SK-N-SH (cell line): ENCODE measurements around the gene COL1A2. TPM values are rescaled to one million over a fixed set of nuclear protein-coding genes. Genes with fewer than 3 reads are reported as not detected.

Experiments
- CTCF ChIA-PET: fragments of 300-600, 350-600 bp; formaldehyde crosslinking; extraction: SDS; loops from one replicate; lab custom pipeline; 2021; lab: Yijun Ruan, JAX
- POLR2A ChIA-PET: fragments of 350-600 bp; sonication (Branson Sonifier 250); formaldehyde crosslinking; extraction: SDS; loops from one replicate; lab custom pipeline; 2020; ENCODE audit warnings: antibody characterized with exemption, inconsistent platforms; lab: Yijun Ruan, JAX
- DNase-seq: peaks from one replicate; pipeline ENCODE4 v3.0.0; 2012
- H2AFZ ChIP-seq: fragments of 200-600 bp; sonication (generic); 2 replicates; pipeline ENCODE4 v1.8.1; 2016; ENCODE audit warnings: antibody characterized with exemption, mild to moderate bottlenecking, low read depth
- H3F3A ChIP-seq: fragments of 200-600 bp; sonication (generic); replicated peaks from 2 replicates; pipeline ENCODE3; 2016; ENCODE audit warnings: antibody characterized with exemption, mild to moderate bottlenecking; ENCODE audit not compliant: insufficient read depth
- H3K27ac ChIP-seq, 2 experiments: fragments of 200-500 bp in 1 of 2; fragments of 200-600 bp in 1 of 2; sonication (Bioruptor generic) in 1 of 2; sonication (generic), shearing (Covaris generic) in 1 of 2; 2 replicates each; pipeline versions ENCODE4 v1.5.1 to v1.6.1; 2014 to 2016; ENCODE audit warnings: low read depth in 2 of 2, inconsistent platforms in 1 of 2, low read length in 1 of 2, mild to moderate bottlenecking in 1 of 2, mixed read lengths in 1 of 2
- H3K27me3 ChIP-seq: fragments of 200-600 bp; sonication (generic), shearing (Covaris generic); 2 replicates; pipeline ENCODE4 v1.6.1; 2016; ENCODE audit warnings: mixed run types; ENCODE audit not compliant: insufficient read depth
- H3K36me3 ChIP-seq, 2 experiments: fragments of 200-500 bp in 1 of 2; fragments of 200-600 bp in 1 of 2; sonication (Bioruptor generic) in 1 of 2; sonication (generic) in 1 of 2; replicated peaks in 1 of 2; 2 replicates each; pipeline versions ENCODE3 to v1.5.1; 2014 to 2016; ENCODE audit warnings: low read length in 1 of 2, mild to moderate bottlenecking in 1 of 2; ENCODE audit not compliant: insufficient read depth in 2 of 2, control insufficient read depth in 1 of 2
- H3K4me1 ChIP-seq, 2 experiments: fragments of 200-500 bp in 1 of 2; fragments of 200-600 bp in 1 of 2; sonication (Bioruptor generic) in 1 of 2; sonication (generic), shearing (Covaris generic) in 1 of 2; 2 replicates each; pipeline versions ENCODE4 v1.5.1 to v1.6.1; 2014 to 2016; ENCODE audit warnings: low read depth in 1 of 2, low read length in 1 of 2, mixed run types in 1 of 2; ENCODE audit not compliant: insufficient read depth in 2 of 2, control insufficient read depth in 1 of 2
- H3K4me2 ChIP-seq: fragments of 200-600 bp; sonication (generic), shearing (Covaris generic); 2 replicates; pipeline ENCODE4 v1.6.1; 2017; ENCODE audit warnings: mixed run types
- H3K4me3 ChIP-seq, 2 experiments: fragments of 200-500 bp in 1 of 2; fragments of 200-600 bp in 1 of 2; sonication (Bioruptor generic) in 1 of 2; sonication (generic), shearing (Covaris generic) in 1 of 2; 2 replicates each; pipeline versions ENCODE4 v1.5.1 to v1.8.1; 2014 to 2016; ENCODE audit warnings: low read depth in 2 of 2, inconsistent platforms in 1 of 2, low read length in 1 of 2, mild to moderate bottlenecking in 1 of 2, mixed read lengths in 1 of 2, moderate library complexity in 1 of 2
- H3K79me2 ChIP-seq: fragments of 200-600 bp; sonication (generic); 2 replicates; pipeline ENCODE4 v1.8.1; 2017; ENCODE audit warnings: mild to moderate bottlenecking; ENCODE audit not compliant: insufficient read depth
- H3K9ac ChIP-seq: fragments of 200-600 bp; sonication (generic); 2 replicates; pipeline ENCODE4 v1.6.1; 2017; ENCODE audit warnings: mixed run types
- H3K9me2 ChIP-seq: fragments of 200-600 bp; sonication (generic); 2 replicates; pipeline ENCODE4 v1.6.1; 2017; ENCODE audit warnings: mixed run types
- H3K9me3 ChIP-seq: fragments of 200-600 bp; sonication (generic); 2 replicates; pipeline ENCODE4 v1.6.1; 2017; ENCODE audit warnings: mixed run types, mild to moderate bottlenecking, moderate library complexity
- H4K20me1 ChIP-seq: fragments of 200-600 bp; sonication (generic); 2 replicates; pipeline ENCODE4 v1.6.1; 2017; ENCODE audit warnings: mild to moderate bottlenecking, mixed run types; ENCODE audit not compliant: insufficient read depth
- CHD2 ChIP-seq: fragments of 150-350 bp; IDR thresholded peaks from 2 replicates; pipeline ENCODE4 v1.6.1; 2018; ENCODE audit warnings: low read length; ENCODE audit not compliant: partially characterized antibody
- EZH2phosphoT487 ChIP-seq: fragments of 200-600 bp; sonication (generic); IDR thresholded peaks from 2 replicates; pipeline ENCODE4 v1.6.1; 2017; ENCODE audit warnings: low read depth, mixed run types, mild to moderate bottlenecking, antibody characterized with exemption, moderate library complexity, borderline replicate concordance
- FOXM1 ChIP-seq: IDR thresholded peaks from 2 replicates; pipeline ENCODE4 v1.4.0; 2012; ENCODE audit warnings: low read depth, mild to moderate bottlenecking
- GABPA ChIP-seq: IDR thresholded peaks from 2 replicates; pipeline ENCODE4 v1.4.0; 2012; ENCODE audit warnings: low read depth, mild to moderate bottlenecking
- MAX ChIP-seq: IDR thresholded peaks from 2 replicates; pipeline ENCODE4 v1.4.0; 2012; ENCODE audit warnings: low read depth
- MXI1 ChIP-seq: IDR thresholded peaks from 2 replicates; pipeline ENCODE4 v1.6.1; 2012; ENCODE audit warnings: mild to moderate bottlenecking, low read depth, low read length, improper control_type of control experiment
- NFIC ChIP-seq: IDR thresholded peaks from 2 replicates; pipeline ENCODE4 v1.4.0; 2012; ENCODE audit warnings: borderline replicate concordance
- RAD21 ChIP-seq: IDR thresholded peaks from 2 replicates; pipeline ENCODE4 v1.6.1; 2012; ENCODE audit warnings: mild to moderate bottlenecking, low read length
- RFX5 ChIP-seq: IDR thresholded peaks from 2 replicates; pipeline ENCODE4 v1.6.1; 2012; ENCODE audit warnings: mild to moderate bottlenecking, improper control_type of control experiment, low read length
- SIN3A ChIP-seq: IDR thresholded peaks from 2 replicates; pipeline ENCODE4 v1.6.1; 2012; ENCODE audit warnings: low read depth, mild to moderate bottlenecking, low read length, moderate library complexity, borderline replicate concordance
- SMC3 ChIP-seq: IDR thresholded peaks from 2 replicates; pipeline ENCODE4 v1.6.1; 2012; ENCODE audit warnings: low read depth, low read length, improper control_type of control experiment
- TCF12 ChIP-seq: IDR thresholded peaks from 2 replicates; pipeline ENCODE4 v1.4.0; 2012
- TEAD4 ChIP-seq: IDR thresholded peaks from 2 replicates; pipeline ENCODE4 v1.4.0; 2012; ENCODE audit warnings: mild to moderate bottlenecking, borderline replicate concordance; ENCODE audit not compliant: insufficient read depth
- USF2 ChIP-seq: fragments of 150-350 bp; IDR thresholded peaks from 2 replicates; pipeline ENCODE4 v1.6.1; 2017; ENCODE audit warnings: antibody characterized with exemption, low read length, low read depth, borderline replicate concordance
- WGBS: methylation state at CpG from one replicate; pipeline ENCODE4 v1.1.6; 2017; ENCODE audit warnings: low lambda C conversion rate; 5-methylcytosine and 5-hydroxymethylcytosine counted together
- polyA plus RNA-seq, 3 experiments: library from polyadenylated mRNA; depleted of rRNA; stranded (reverse); fragments of >200 nt; gene quantifications; 2 replicates each; pipeline ENCODE4 v1.2.3, GENCODE V29; 2012
- TF ChIP-seq, protein P1 (sequence below): fragments of 200-600 bp; sonication (generic); IDR thresholded peaks from 2 replicates; pipeline ENCODE4 v1.6.1; 2017; ENCODE audit warnings: antibody characterized with exemption, mild to moderate bottlenecking, moderate library complexity
- TF ChIP-seq, protein P2 (sequence below): IDR thresholded peaks from 2 replicates; pipeline ENCODE4 v1.6.1; 2012; ENCODE audit warnings: mild to moderate bottlenecking, low read depth, low read length, moderate library complexity
- TF ChIP-seq, protein P3 (sequence below): IDR thresholded peaks from 2 replicates; pipeline ENCODE4 v1.4.0; 2012; ENCODE audit warnings: low read depth, borderline replicate concordance

COL1A2 gene
- polyA plus RNA-seq, 1 of the 3 experiments (the other 2 are of a cell fraction) = 11.4 TPM

DNA sequence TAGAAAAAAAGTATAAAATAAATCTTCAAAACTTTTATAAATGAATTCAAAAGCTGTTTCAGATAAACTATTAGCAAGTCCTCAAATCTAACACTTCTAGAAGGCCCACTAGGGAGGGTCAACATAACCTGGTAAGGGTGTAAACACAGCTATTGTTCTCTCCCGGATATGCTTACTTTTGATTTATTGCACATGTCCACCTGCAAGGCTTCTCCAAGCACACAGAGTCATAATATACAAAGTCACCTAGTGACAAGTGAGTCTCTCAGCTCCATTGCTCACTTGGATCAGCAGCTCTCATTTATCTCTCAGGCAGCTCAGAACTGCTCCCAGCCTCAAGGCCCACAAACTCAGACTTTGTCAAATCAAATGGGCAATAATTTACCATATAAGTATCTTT lies 44.0 kb upstream of the COL1A2 start:
- Histone ChIP-seq H3K9ac (no peak overlapping the region), H2AFZ (no peak overlapping the region), H4K20me1 (no peaks in the 10 kb centered on the region), H3F3A (peaks cover 43% of the 10 kb centered on the region), H3K4me2 (no peak overlapping the region), H3K27me3 (no peaks in the 10 kb centered on the region), H3K4me3 (no peak overlapping the region), H3K4me1 (peaks cover 26 to 45% of the 10 kb centered on the region in 2 experiments), H3K9me2 (no peaks in the 10 kb centered on the region), H3K27ac (no peak overlapping the region), H3K79me2 (no peaks in the 10 kb centered on the region), H3K36me3 (no peaks in the 10 kb centered on the region), H3K9me3 (no peaks in the 10 kb centered on the region)
- POLR2A ChIA-PET = no interaction called here
- 70% methylated on average over 1 of the region's 1 CpG for WGBS
- no peak for TF ChIP-seq EZH2phosphoT487
- TF ChIP-seq NFIC = no peak
- no peak for TF ChIP-seq MAX
- peak; percentile 48; the same call in 1 of the 2 replicates for TF ChIP-seq RFX5
- 0 out of 2 replicates have a peak, but pooled peaks have one; percentile 10 for TF ChIP-seq TCF12
- TF ChIP-seq, protein P1, sequence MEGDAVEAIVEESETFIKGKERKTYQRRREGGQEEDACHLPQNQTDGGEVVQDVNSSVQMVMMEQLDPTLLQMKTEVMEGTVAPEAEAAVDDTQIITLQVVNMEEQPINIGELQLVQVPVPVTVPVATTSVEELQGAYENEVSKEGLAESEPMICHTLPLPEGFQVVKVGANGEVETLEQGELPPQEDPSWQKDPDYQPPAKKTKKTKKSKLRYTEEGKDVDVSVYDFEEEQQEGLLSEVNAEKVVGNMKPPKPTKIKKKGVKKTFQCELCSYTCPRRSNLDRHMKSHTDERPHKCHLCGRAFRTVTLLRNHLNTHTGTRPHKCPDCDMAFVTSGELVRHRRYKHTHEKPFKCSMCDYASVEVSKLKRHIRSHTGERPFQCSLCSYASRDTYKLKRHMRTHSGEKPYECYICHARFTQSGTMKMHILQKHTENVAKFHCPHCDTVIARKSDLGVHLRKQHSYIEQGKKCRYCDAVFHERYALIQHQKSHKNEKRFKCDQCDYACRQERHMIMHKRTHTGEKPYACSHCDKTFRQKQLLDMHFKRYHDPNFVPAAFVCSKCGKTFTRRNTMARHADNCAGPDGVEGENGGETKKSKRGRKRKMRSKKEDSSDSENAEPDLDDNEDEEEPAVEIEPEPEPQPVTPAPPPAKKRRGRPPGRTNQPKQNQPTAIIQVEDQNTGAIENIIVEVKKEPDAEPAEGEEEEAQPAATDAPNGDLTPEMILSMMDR = no peak
- TF ChIP-seq, protein P2, sequence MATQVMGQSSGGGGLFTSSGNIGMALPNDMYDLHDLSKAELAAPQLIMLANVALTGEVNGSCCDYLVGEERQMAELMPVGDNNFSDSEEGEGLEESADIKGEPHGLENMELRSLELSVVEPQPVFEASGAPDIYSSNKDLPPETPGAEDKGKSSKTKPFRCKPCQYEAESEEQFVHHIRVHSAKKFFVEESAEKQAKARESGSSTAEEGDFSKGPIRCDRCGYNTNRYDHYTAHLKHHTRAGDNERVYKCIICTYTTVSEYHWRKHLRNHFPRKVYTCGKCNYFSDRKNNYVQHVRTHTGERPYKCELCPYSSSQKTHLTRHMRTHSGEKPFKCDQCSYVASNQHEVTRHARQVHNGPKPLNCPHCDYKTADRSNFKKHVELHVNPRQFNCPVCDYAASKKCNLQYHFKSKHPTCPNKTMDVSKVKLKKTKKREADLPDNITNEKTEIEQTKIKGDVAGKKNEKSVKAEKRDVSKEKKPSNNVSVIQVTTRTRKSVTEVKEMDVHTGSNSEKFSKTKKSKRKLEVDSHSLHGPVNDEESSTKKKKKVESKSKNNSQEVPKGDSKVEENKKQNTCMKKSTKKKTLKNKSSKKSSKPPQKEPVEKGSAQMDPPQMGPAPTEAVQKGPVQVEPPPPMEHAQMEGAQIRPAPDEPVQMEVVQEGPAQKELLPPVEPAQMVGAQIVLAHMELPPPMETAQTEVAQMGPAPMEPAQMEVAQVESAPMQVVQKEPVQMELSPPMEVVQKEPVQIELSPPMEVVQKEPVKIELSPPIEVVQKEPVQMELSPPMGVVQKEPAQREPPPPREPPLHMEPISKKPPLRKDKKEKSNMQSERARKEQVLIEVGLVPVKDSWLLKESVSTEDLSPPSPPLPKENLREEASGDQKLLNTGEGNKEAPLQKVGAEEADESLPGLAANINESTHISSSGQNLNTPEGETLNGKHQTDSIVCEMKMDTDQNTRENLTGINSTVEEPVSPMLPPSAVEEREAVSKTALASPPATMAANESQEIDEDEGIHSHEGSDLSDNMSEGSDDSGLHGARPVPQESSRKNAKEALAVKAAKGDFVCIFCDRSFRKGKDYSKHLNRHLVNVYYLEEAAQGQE = no peak
- TF ChIP-seq USF2 = no peak
- no peak for TF ChIP-seq TEAD4
- TF ChIP-seq CHD2 = no peak
- DNase-seq = no peak
- CTCF ChIA-PET = no interaction called here

DNA sequence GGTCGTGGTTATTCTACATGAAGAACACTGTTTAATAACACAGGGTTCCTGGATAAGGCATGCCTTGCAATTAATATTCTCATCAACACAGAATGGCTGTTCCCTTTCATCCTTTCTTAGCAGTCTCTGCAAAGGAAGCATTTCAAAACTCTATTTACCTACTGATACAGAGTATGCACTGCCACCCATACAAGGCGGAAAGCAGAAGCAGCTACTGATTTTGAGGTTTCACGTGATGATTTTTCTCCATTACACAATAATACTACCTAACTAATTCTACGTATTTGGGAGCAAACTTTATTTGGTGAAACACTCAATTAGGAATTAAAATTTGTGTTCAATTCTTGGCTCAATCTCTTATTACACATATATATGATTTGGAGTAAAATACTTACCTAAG lies 43.0 kb upstream of the COL1A2 start:
- Histone ChIP-seq H3K4me1 (peaks cover 22 to 36% of the 10 kb centered on the region in 2 experiments), H3K4me2 (no peak overlapping the region), H3K9me3 (no peaks in the 10 kb centered on the region), H3K4me3 (no peak overlapping the region), H3K9ac (no peak overlapping the region), H3K27ac (no peak overlapping the region), H2AFZ (no peak overlapping the region), H3K79me2 (no peaks in the 10 kb centered on the region), H4K20me1 (no peaks in the 10 kb centered on the region), H3K9me2 (no peaks in the 10 kb centered on the region), H3K36me3 (no peaks in the 10 kb centered on the region), H3F3A (peaks cover 40% of the 10 kb centered on the region), H3K27me3 (no peaks in the 10 kb centered on the region)
- ChIA-PET POLR2A (no interaction called here), CTCF (interaction anchor here (0.9 kb wide), 1 partner anchor 84 kb away, joined by 3 read pairs; no protein-coding TSS in a partner anchor)
- DNase-seq = no peak
- TF ChIP-seq GABPA (no peak), TCF12 (no peak), USF2 (no peak), SIN3A (no peak), TEAD4 (no peak), FOXM1 (no peak), SMC3 (no peak), RAD21 (no peak), MXI1 (no peak)
- TF ChIP-seq, protein P3, sequence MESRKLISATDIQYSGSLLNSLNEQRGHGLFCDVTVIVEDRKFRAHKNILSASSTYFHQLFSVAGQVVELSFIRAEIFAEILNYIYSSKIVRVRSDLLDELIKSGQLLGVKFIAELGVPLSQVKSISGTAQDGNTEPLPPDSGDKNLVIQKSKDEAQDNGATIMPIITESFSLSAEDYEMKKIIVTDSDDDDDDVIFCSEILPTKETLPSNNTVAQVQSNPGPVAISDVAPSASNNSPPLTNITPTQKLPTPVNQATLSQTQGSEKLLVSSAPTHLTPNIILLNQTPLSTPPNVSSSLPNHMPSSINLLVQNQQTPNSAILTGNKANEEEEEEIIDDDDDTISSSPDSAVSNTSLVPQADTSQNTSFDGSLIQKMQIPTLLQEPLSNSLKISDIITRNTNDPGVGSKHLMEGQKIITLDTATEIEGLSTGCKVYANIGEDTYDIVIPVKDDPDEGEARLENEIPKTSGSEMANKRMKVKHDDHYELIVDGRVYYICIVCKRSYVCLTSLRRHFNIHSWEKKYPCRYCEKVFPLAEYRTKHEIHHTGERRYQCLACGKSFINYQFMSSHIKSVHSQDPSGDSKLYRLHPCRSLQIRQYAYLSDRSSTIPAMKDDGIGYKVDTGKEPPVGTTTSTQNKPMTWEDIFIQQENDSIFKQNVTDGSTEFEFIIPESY = no peak
- whole genome bisulfite sequencing = 89% methylated on average over 4 of the region's 4 CpGs
